Neural cell (in vitro differentiated cells): ENCODE results near the gene MTR. TPM values are rescaled to one million over a fixed set of nuclear protein-coding genes. Genes with fewer than 3 reads are reported as not detected.
A peak's percentile ranks its signal among the peaks of the same experiment; 100 is the strongest.

ENCODE experiments used
- H2AFZ ChIP-seq: fragments of 200-600, 300-800 bp; sonication (generic), shearing (Covaris generic); 2 replicates; pipeline ENCODE4 v1.6.0; 2014; ENCODE audit warnings: low read depth, mild to moderate bottlenecking, antibody characterized with exemption, low read length, moderate library complexity
- H3F3A ChIP-seq: fragments of 200-600 bp; shearing (Covaris generic); 2 replicates; pipeline ENCODE4 v1.6.1; 2016; ENCODE audit warnings: mild to moderate bottlenecking, moderate library complexity, mixed read lengths, antibody characterized with exemption, low read length; ENCODE audit not compliant: insufficient read depth, poor library complexity, severe bottlenecking
- H3K27ac ChIP-seq: fragments of 200-600, 300-800 bp; sonication (generic), shearing (Covaris generic); 2 replicates; pipeline ENCODE4 v1.5.1; 2014; ENCODE audit warnings: mild to moderate bottlenecking, low read length, moderate library complexity
- H3K27me3 ChIP-seq: fragments of 300-800, 200-600 bp; sonication (generic), shearing (Covaris generic); 2 replicates; pipeline ENCODE4 v1.6.0; 2014; ENCODE audit warnings: mild to moderate bottlenecking, low read depth, low read length, moderate library complexity; ENCODE audit not compliant: insufficient read depth
- H3K36me3 ChIP-seq: fragments of 300-800, 200-600 bp; sonication (generic), shearing (Covaris generic); 2 replicates; pipeline ENCODE4 v1.5.1; 2014; ENCODE audit warnings: mild to moderate bottlenecking, antibody characterized with exemption, low read length, moderate library complexity; ENCODE audit not compliant: insufficient read depth
- H3K4me2 ChIP-seq: fragments of 300-800, 200-600 bp; sonication (generic), shearing (Covaris generic); 2 replicates; pipeline ENCODE4 v1.6.0; 2014; ENCODE audit warnings: mild to moderate bottlenecking, low read length
- H3K4me3 ChIP-seq: fragments of 300-800, 200-600 bp; sonication (generic), shearing (Covaris generic); 2 replicates; pipeline ENCODE4 v1.5.1; 2014; ENCODE audit warnings: mild to moderate bottlenecking, low read length, moderate library complexity
- H3K79me2 ChIP-seq: fragments of 200-600 bp; shearing (Covaris generic); replicated peaks from 2 replicates; pipeline ENCODE4 v1.6.0; 2014; ENCODE audit warnings: mild to moderate bottlenecking, low read length, moderate library complexity; ENCODE audit not compliant: insufficient read depth
- H3K9ac ChIP-seq: fragments of 300-800, 200-600 bp; sonication (generic), shearing (Covaris generic); 2 replicates; pipeline ENCODE4 v1.6.1; 2016; ENCODE audit warnings: mild to moderate bottlenecking, low read length, mixed read lengths
- H3K9me2 ChIP-seq: fragments of 200-600 bp; shearing (Covaris generic); 2 replicates; pipeline ENCODE4 v1.6.1; 2016; ENCODE audit warnings: mild to moderate bottlenecking, low read length, mixed read lengths; ENCODE audit not compliant: insufficient read depth
- H3K9me3 ChIP-seq: fragments of 200-600, 300-800 bp; sonication (generic), shearing (Covaris generic); 2 replicates; pipeline ENCODE4 v1.6.1; 2016; ENCODE audit warnings: mild to moderate bottlenecking, mixed run types, low read length, moderate library complexity, mixed read lengths
- H4K20me1 ChIP-seq: fragments of 200-600 bp; shearing (Covaris generic); 2 replicates; pipeline ENCODE4 v1.6.1; 2016; ENCODE audit warnings: mild to moderate bottlenecking, mixed run types; ENCODE audit not compliant: insufficient read depth
- EP300 ChIP-seq: fragments of 450-650 bp; conservative IDR thresholded peaks from 2 replicates; pipeline ENCODE4 v1.6.1; 2014; ENCODE audit warnings: antibody characterized with exemption, mild to moderate bottlenecking, moderate library complexity; ENCODE audit not compliant: poor library complexity, severe bottlenecking
- EZH2 ChIP-seq: fragments of 200-600, 300-800 bp; shearing (Covaris generic), sonication (generic); IDR thresholded peaks from 2 replicates; pipeline ENCODE4 v1.6.1; 2014; ENCODE audit warnings: antibody characterized with exemption, low read length, borderline replicate concordance, mild to moderate bottlenecking; ENCODE audit not compliant: insufficient read depth, poor library complexity, severe bottlenecking
- MXI1 ChIP-seq: fragments of 450-650 bp; conservative IDR thresholded peaks from 2 replicates; pipeline ENCODE4 v1.6.1; 2014; ENCODE audit warnings: antibody characterized with exemption, mild to moderate bottlenecking; ENCODE audit not compliant: poor library complexity, severe bottlenecking
- POLR2AphosphoS5 ChIP-seq: IDR thresholded peaks from 2 replicates; pipeline ENCODE4 v1.6.1; 2012
- RAD21 ChIP-seq: fragments of 450-650 bp; conservative IDR thresholded peaks from 2 replicates; pipeline ENCODE4 v1.6.1; 2014; ENCODE audit warnings: antibody characterized with exemption, mild to moderate bottlenecking, moderate library complexity
- REST ChIP-seq: IDR thresholded peaks from 2 replicates; pipeline ENCODE4 v1.6.1; 2012; ENCODE audit warnings: borderline replicate concordance
- SMC3 ChIP-seq: fragments of 450-650 bp; conservative IDR thresholded peaks from 2 replicates; pipeline ENCODE4 v1.6.1; 2014; ENCODE audit warnings: antibody characterized with exemption, mild to moderate bottlenecking, moderate library complexity; ENCODE audit not compliant: poor library complexity
- TAF1 ChIP-seq: IDR thresholded peaks from 2 replicates; pipeline ENCODE4 v1.6.1; 2012; ENCODE audit warnings: low read depth
- polyA plus RNA-seq: library from polyadenylated mRNA; depleted of rRNA; stranded (reverse); fragments of >200 nt; gene quantifications from 2 replicates; pipeline ENCODE4 v1.2.3, GENCODE V29; 2014
- TF ChIP-seq, protein P1 (sequence below): fragments of 450-650 bp; IDR thresholded peaks from 2 replicates; pipeline ENCODE4 v1.5.1; 2014; ENCODE audit warnings: antibody characterized with exemption, mild to moderate bottlenecking, moderate library complexity; ENCODE audit not compliant: poor library complexity, severe bottlenecking

Gene MTR
- polyA plus RNA-seq, 1 donor from 2014 or later, result 14.1 TPM

GRCh38 chr1:236757640-236758039 is 37.5 kb upstream of the MTR start:
- Histone ChIP-seq H3K36me3 (no peaks in the 10 kb centered on the region), H3K79me2 (no peaks in the 10 kb centered on the region), H3F3A (no peaks in the 10 kb centered on the region), H3K9ac (no peak overlapping the region), H3K27me3 (no peaks in the 10 kb centered on the region), H3K9me3 (no peaks in the 10 kb centered on the region), H3K4me3 (no peak overlapping the region), H3K27ac (no peak overlapping the region), H4K20me1 (no peaks in the 10 kb centered on the region), H3K9me2 (no peaks in the 10 kb centered on the region), H3K4me2 (no peak overlapping the region), H2AFZ (no peak overlapping the region)
- no peak for TF ChIP-seq EZH2
- TF ChIP-seq POLR2AphosphoS5, result no peak
- no peak for TF ChIP-seq EP300
- TF ChIP-seq SMC3, result no peak
- no peak for TF ChIP-seq REST
- no peak for TF ChIP-seq MXI1
- no peak for TF ChIP-seq RAD21
- no peak for TF ChIP-seq TAF1
- TF ChIP-seq, protein P1, sequence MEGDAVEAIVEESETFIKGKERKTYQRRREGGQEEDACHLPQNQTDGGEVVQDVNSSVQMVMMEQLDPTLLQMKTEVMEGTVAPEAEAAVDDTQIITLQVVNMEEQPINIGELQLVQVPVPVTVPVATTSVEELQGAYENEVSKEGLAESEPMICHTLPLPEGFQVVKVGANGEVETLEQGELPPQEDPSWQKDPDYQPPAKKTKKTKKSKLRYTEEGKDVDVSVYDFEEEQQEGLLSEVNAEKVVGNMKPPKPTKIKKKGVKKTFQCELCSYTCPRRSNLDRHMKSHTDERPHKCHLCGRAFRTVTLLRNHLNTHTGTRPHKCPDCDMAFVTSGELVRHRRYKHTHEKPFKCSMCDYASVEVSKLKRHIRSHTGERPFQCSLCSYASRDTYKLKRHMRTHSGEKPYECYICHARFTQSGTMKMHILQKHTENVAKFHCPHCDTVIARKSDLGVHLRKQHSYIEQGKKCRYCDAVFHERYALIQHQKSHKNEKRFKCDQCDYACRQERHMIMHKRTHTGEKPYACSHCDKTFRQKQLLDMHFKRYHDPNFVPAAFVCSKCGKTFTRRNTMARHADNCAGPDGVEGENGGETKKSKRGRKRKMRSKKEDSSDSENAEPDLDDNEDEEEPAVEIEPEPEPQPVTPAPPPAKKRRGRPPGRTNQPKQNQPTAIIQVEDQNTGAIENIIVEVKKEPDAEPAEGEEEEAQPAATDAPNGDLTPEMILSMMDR, result no peak

DNA sequence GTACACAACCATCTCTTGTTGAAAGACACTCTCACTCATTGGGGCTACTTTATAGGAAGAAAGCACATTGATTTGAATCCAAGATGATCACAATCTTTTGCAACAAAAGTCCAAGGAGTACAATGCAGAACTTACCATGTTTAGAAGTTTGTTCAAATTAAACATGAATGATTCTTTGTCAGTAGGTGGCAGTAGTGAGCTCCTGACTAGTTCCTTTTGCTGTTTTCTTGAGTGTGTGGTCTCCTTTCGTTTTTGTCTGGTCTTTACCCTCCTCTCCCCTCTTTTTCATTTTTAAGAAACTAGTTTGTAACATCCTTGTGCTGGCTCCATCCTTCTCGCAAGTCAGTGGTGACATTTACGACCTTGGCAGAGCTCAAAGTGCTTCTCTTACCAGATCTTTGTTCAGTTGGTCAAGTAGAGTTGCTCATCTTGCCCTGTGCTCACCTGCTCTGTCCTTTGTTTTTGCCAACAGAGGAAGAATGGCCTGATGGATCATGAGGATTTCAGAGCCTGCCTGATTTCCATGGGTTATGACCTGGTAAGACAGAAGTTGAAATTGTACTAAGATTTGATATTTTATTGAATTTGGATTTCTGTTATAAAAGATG is 35.7 kb upstream of the MTR start:
- no peak overlapping the region for H3K4me2 ChIP-seq
- no peaks in the 10 kb centered on the region for H3K79me2 ChIP-seq
- H3K9me2 ChIP-seq, result no peaks in the 10 kb centered on the region
- H3K27ac ChIP-seq, result no peak overlapping the region
- H3F3A ChIP-seq, result no peaks in the 10 kb centered on the region
- no peak overlapping the region for H3K4me3 ChIP-seq
- no peaks in the 10 kb centered on the region for H3K9me3 ChIP-seq
- no peak overlapping the region for H3K9ac ChIP-seq
- TF ChIP-seq POLR2AphosphoS5 (no peak), SMC3 (peak; percentile 64), RAD21 (peak; percentile 59)
- TF ChIP-seq, protein P1, result peak; percentile 63
- no peaks in the 10 kb centered on the region for H4K20me1 ChIP-seq
- H3K27me3 ChIP-seq, result no peaks in the 10 kb centered on the region
- H3K36me3 ChIP-seq, result no peaks in the 10 kb centered on the region
- no peak overlapping the region for H2AFZ ChIP-seq
